Small intestine (tissue), 7 donors: ENCODE data around the gene GMIP. TPM values are rescaled to one million over a fixed set of nuclear protein-coding genes. Genes with fewer than 3 reads are reported as not detected.

Experiments used
- DNase-seq, 2 donors: peaks; one replicate each; pipeline versions ENCODE4 v3.0.0 to v3.0.0-alpha.2; 2013
- FAIRE-seq: peaks from 2 replicates; lab custom pipeline; 2012; peaks lifted over from hg19 to GRCh38; lab: Jason Lieb, UNC
- H3K27ac ChIP-seq, 3 donors: one replicate each; pipeline ENCODE4 v1.5.1; 2013; ENCODE audit warnings: low read length in 2 of 3, mild to moderate bottlenecking in 2 of 3, control low read depth in 1 of 3, inconsistent platforms in 1 of 3, low read depth in 1 of 3, moderate library complexity in 1 of 3
- H3K27me3 ChIP-seq, 3 donors: one replicate each; pipeline ENCODE4 v1.6.1; 2013; ENCODE audit warnings: low read length in 3 of 3, inconsistent platforms in 1 of 3; ENCODE audit not compliant: control insufficient read depth in 3 of 3, insufficient read depth in 3 of 3
- H3K36me3 ChIP-seq, 3 donors: one replicate each; pipeline ENCODE4 v1.6.1; 2013; ENCODE audit warnings: low read length in 3 of 3, inconsistent platforms in 1 of 3, low read depth in 1 of 3, mild to moderate bottlenecking in 1 of 3, moderate library complexity in 1 of 3; ENCODE audit not compliant: control insufficient read depth in 3 of 3, insufficient read depth in 2 of 3
- H3K4me1 ChIP-seq, 3 donors: one replicate each; pipeline ENCODE4 v1.6.1; 2013; ENCODE audit warnings: low read length in 2 of 3, inconsistent platforms in 1 of 3, low read depth in 1 of 3, mild to moderate bottlenecking in 1 of 3, moderate library complexity in 1 of 3; ENCODE audit not compliant: control insufficient read depth in 3 of 3, insufficient read depth in 2 of 3
- H3K4me3 ChIP-seq, 3 donors: one replicate each; pipeline ENCODE4 v1.5.1; 2013; ENCODE audit warnings: low read length in 3 of 3, control low read depth in 1 of 3, inconsistent platforms in 1 of 3, low read depth in 1 of 3, mild to moderate bottlenecking in 1 of 3, moderate library complexity in 1 of 3
- H3K9me3 ChIP-seq, 2 donors: one replicate each; pipeline ENCODE4 v1.6.1; 2013; ENCODE audit warnings: low read depth in 1 of 2, low read length in 1 of 2; ENCODE audit not compliant: control insufficient read depth in 2 of 2, insufficient read depth in 1 of 2
- WGBS, 3 donors: extraction: QIAGEN DNeasy Blood & Tissue Kit; methylation state at CpG; one replicate each; pipeline ENCODE4 v1.1.7; 2013; 5-methylcytosine and 5-hydroxymethylcytosine counted together
- polyA plus RNA-seq, 4 donors: library from polyadenylated mRNA; stranded (reverse) in 3 of 4; unstranded in 1 of 4; fragments of 200-250 nt in 3 of 4; fragments of 120-200 nt in 1 of 4; gene quantifications; one replicate each; pipeline versions ENCODE4 v1.2.1 to v1.2.3, GENCODE V29; 2013
- donor health status: healthy with polysubstance abuse.
- donor health status: control.
- donor health status: control.
- donor health status: Bipolar disorder and iron deficiency.
- donor health status: healthy.

GMIP gene
- polyA plus RNA-seq, 4 donors, result 8.3 to 15.1 (median 12.5) TPM

DNA sequence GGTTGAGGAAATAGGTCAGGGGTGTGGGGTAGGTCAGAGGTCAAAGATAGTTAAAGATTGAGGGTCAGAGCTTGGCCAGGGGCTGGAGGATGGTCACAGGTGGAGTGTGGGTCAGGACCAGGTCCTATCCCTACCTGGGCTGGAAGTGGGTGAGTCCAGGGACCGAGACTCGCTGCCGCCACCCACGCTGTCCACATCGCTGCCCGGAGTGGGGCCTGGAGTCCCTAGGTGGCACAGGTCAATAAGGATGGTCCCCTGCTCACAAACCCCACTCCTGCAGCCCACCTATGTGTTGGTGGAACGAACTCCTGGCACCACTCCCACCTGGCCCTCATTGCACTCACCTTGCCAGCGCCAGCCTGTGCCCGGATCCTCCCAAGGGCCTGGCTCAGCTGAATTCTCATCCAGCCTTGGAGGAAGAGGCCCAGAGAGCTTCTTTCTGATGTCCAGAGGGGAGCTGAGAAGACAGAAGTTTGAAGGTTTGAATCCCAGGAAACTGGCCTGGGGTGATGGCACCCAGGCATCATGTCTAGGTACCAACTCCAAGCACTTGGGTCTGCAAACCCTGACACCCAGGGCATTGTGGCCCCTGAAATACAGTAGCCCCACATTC lies 6.8 kb downstream of the GMIP start:
- DNase-seq (no peak), FAIRE-seq (no peak)
- 95 to 97% (median 96%) methylated on average over 9 of the region's 9 CpGs for WGBS, 3 donors
- Histone ChIP-seq H3K4me1 (no peaks in the 10 kb centered on the region), H3K27ac (no peak overlapping the region), H3K27me3 (no peaks in the 10 kb centered on the region), H3K4me3 (no peak overlapping the region), H3K9me3 (no peaks in the 10 kb centered on the region), H3K36me3 (peaks cover 10 to 35% (median 22%) of the 10 kb centered on the region in 3 donors)

DNA sequence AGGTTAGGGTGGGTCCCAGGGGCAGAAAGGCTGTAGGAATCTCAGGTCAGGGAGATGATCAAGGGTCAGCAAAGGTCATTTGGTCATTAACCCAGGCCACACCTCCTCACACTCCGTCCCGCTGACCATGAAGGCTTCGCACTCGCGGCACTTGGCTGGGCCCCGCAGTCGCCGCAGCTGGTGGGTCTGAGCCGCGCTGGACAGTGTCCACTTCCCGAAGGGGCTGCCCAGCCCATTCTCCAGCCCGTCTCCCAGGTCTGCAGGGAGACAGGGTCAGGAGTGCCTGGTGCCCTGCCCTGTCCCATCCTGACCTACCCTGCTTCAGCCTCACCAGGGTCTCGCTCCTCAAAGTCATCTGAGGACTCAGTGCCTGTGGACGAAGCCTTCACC lies 8.1 kb downstream of the GMIP start:
- H3K27me3 ChIP-seq, result no peaks in the 10 kb centered on the region
- no peak overlapping the region for H3K27ac ChIP-seq
- FAIRE-seq, result no peak
- no peaks in the 10 kb centered on the region for H3K9me3 ChIP-seq
- no peak for DNase-seq
- no peaks in the 10 kb centered on the region for H3K4me1 ChIP-seq
- WGBS, 3 donors, result 96 to 98% (median 97%) methylated on average over 14 of the region's 14 CpGs
- peaks cover 10 to 33% (median 22%) of the 10 kb centered on the region in 3 donors for H3K36me3 ChIP-seq
- no peak overlapping the region for H3K4me3 ChIP-seq

DNA sequence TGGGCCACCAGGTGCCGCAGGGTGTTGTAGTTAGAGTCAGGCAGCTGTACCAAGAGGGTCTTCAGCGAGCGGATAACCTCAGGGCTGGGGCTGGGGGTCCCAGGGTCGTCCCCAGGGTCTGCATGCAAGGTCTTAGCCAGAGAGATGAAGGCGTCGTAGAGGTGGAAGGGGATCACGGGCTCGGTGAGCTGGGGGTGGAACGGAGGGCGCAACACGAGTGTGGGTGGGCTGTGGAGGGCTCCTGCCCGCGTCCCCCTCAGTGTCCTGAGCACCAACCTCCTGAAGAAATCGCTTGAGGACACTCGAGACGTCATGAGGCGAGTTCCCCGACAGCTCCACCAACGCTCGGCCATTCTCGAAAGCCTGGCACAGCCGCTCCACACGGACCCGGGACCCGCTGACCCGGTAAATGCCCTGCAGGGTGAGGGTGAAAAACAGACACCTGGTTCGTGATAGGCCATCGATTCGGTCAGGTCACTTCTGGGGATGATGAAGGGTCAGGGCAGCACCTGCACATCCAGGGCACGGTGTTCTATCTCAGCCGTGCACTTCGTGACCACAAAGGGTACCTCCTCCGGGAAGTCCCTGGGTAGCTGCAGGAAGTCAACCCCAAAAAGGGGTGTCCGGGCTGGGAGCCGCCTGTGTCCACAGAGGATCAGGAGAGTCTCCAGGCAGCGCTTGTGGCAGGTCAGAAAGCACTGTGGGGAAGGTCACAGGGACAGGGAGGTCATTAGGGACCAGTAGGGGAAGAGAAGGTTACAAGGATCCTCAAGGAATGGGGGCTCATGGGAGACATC lies 8.7 kb downstream of the GMIP start:
- DNase-seq (no peak), FAIRE-seq (no peak)
- no peaks in the 10 kb centered on the region for H3K27me3 ChIP-seq
- no peaks in the 10 kb centered on the region for H3K9me3 ChIP-seq
- H3K4me1 ChIP-seq, result no peaks in the 10 kb centered on the region
- H3K27ac ChIP-seq, result no peak overlapping the region
- H3K4me3 ChIP-seq, result no peak overlapping the region
- WGBS, 3 donors, result 94 to 97% (median 95%) methylated on average over 34 to 36 of the region's 36 CpGs
- peaks cover 10 to 30% (median 20%) of the 10 kb centered on the region in 3 donors for H3K36me3 ChIP-seq

DNA sequence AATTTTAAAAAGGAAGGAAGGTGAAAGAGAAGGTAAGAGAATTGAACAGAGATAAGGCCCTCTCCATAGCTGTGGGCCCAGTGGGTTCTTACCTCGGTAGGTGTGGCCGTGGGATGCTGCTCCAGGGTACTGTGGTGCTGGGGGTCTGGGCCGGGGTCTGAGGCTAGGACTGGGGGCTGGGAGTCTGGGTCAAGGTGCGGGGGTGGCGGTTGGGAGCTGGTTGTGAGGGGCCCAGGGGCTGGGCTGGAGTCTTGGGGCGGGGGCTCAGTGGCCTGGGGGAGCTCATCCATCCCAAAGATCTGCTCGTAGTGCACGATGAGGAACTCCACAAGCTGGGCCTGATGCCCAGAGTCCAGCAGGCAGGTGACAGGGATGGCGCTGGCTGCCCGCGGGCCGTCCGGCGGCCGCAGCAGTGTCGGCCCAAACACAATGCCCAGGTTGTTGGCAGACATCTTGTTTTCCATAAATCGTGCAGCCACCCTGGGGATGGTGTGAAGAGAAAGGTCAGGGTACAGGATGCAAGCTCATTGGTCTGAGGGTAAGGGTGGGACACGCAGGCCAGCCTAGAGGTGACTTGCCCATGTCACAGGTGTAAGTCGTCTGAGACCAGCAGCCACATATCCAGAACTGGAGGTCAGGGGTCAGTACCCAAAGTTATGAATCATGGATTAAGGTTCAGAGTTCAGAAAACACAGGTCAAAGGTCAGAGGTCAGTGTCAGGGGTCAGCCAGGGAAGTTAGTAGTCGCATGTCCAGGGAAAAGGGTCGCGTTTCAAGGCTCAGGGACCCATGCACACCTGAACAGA lies 9.5 kb downstream of the GMIP start:
- H3K27me3 ChIP-seq, result no peaks in the 10 kb centered on the region
- DNase-seq (no peak), FAIRE-seq (no peak)
- no peaks in the 10 kb centered on the region for H3K9me3 ChIP-seq
- WGBS, 3 donors, result 91 to 95% (median 94%) methylated on average over 22 of the region's 22 CpGs
- no peaks in the 10 kb centered on the region for H3K4me1 ChIP-seq
- H3K27ac ChIP-seq, result no peak overlapping the region
- no peak overlapping the region for H3K4me3 ChIP-seq
- peaks cover 7 to 30% (median 20%) of the 10 kb centered on the region in 3 donors for H3K36me3 ChIP-seq

DNA sequence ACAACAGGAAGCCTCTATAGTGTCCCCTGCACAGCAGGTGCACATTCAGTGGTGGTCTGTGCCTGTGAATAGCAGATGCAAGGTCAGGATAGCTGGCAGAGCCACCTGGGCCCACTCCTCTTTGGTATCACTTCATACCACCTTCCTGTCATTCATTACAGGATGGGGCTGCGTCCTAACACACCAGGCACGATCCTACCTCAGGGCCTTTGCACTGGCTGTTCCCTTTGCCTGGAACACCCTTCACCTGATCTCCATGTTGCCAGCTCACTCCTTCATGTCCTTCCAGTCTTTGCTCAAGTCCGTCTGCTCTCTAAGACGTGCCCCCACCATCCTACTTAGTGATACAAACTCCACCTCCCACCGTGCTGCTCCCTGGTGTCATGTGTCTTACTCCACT lies 10.8 kb downstream of the GMIP start:
- WGBS, 3 donors, result 88 to 94% (median 92%) methylated on average over 5 of the region's 5 CpGs
- DNase-seq (no peak), FAIRE-seq (no peak)
- Histone ChIP-seq H3K9me3 (no peaks in the 10 kb centered on the region), H3K4me3 (no peak overlapping the region), H3K27me3 (no peaks in the 10 kb centered on the region), H3K4me1 (no peaks in the 10 kb centered on the region), H3K27ac (no peak overlapping the region), H3K36me3 (peaks cover 7 to 30% (median 16%) of the 10 kb centered on the region in 3 donors)

- whole genome bisulfite sequencing, 3 donors, result 89 to 95% (median 92%) methylated on average over 7 of the region's 7 CpGs
- no peak for FAIRE-seq
- H3K9me3 ChIP-seq, result no peaks in the 10 kb centered on the region
- no peak overlapping the region for H3K27ac ChIP-seq
- no peak overlapping the region for H3K4me3 ChIP-seq
- H3K36me3 ChIP-seq, result peaks cover 7 to 22% (median 13%) of the 10 kb centered on the region in 3 donors
- DNase-seq, result no peak
- H3K4me1 ChIP-seq, result no peaks in the 10 kb centered on the region
- no peaks in the 10 kb centered on the region for H3K27me3 ChIP-seq
These were observed 12.1 kb downstream of the GMIP start for GRCh38 chr19:19631346-19631745.

DNA sequence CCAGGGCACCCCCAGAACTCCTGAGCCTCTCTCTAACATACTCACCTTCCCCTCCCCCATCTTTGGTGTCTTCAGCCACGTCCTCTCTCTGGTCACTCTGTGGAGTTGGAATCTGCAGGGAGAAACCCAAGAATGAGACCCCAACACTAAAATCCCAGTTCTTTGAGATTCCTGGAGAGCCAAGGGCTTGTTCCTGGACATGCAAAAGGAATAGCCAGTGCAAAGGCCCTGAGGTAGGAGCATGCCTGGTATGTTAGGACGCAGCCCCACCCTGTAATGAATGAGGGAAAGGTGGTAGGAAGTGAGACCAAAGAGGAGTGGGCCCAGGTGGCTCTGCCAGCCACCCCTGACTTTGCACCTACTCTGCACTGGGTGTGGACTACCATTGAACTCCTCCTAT lies 13.0 kb downstream of the GMIP start:
- WGBS, 3 donors, result 96 to 98% (median 97%) methylated on average over 2 of the region's 2 CpGs
- Histone ChIP-seq H3K4me3 (no peak overlapping the region), H3K27me3 (no peaks in the 10 kb centered on the region), H3K27ac (no peak overlapping the region), H3K4me1 (no peaks in the 10 kb centered on the region), H3K36me3 (peaks cover 7 to 19% (median 13%) of the 10 kb centered on the region in 3 donors), H3K9me3 (no peaks in the 10 kb centered on the region)
- FAIRE-seq, result no peak
- no peak for DNase-seq

DNA sequence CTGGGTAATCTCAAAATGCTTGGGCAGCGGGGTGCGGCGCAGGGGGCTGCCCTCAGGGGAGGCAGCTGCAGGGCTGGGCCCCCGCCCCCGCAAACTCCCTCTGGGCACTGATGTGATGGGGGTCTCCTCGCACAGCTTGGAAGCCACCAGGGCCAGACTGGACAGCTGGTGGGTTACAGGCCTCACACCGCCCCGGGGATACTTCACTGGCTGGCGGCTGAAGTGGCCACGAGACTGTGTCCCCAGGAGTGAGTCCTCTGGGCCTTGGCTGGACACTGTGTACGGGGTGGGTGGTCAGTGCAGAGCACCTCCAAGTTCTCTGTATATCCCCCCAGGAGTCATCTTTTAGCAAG lies 13.4 kb downstream of the GMIP start:
- DNase-seq (no peak), FAIRE-seq (no peak)
- Histone ChIP-seq H3K9me3 (no peaks in the 10 kb centered on the region), H3K27ac (no peak overlapping the region), H3K27me3 (no peaks in the 10 kb centered on the region), H3K4me1 (no peaks in the 10 kb centered on the region), H3K36me3 (peaks cover 7 to 15% (median 11%) of the 10 kb centered on the region in 3 donors), H3K4me3 (no peak overlapping the region)
- WGBS, 3 donors, result 95 to 98% (median 96%) methylated on average over 11 of the region's 11 CpGs
